Epithelial cell of esophagus (primary cell): Measurements from ENCODE around the gene YWHAE.

Experiments
- DNase-seq: peaks from one replicate; pipeline ENCODE4 v3.0.0; 2010; ENCODE audit warnings: low read depth
- H3K4me3 ChIP-seq: 2 replicates; pipeline ENCODE4 v1.5.1; 2011; ENCODE audit warnings: mild to moderate bottlenecking, low read length, control low read depth
- TF ChIP-seq, protein P1 (sequence below): IDR thresholded peaks from 2 replicates; pipeline ENCODE4 v1.5.1; 2011; ENCODE audit warnings: low read depth, mild to moderate bottlenecking, low read length, control low read depth, inconsistent platforms; ENCODE audit not compliant: insufficient read depth; ENCODE audit errors: missing control alignments

The YWHAE gene

DNA sequence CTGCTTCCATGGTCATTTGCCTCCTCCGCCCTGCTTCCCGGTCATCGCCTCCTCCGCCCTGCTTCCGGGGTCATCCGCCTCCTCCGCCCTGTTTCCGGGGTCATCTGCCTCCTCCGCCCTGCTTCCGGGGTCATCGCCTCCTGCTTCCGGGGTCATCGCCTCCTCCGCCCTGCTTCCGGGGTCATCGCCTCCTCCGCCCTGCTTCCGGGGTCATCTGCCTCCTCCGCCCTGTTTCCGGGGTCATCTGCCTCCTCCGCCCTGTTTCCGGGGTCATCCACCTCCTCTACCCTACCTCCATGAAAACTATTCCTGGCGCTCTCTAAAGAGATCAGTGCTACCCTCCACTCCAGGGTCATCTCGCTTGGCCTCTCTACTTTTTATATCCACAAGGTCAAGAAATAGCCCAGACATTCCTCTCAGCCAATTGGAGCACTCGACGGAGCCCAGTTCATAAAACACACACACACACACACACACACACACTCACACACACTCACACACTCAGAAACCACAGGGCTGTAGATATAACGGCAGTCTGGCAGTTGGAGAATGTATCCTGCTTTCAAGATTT, 75.7 kb downstream of the YWHAE start:
- TF ChIP-seq, protein P1, sequence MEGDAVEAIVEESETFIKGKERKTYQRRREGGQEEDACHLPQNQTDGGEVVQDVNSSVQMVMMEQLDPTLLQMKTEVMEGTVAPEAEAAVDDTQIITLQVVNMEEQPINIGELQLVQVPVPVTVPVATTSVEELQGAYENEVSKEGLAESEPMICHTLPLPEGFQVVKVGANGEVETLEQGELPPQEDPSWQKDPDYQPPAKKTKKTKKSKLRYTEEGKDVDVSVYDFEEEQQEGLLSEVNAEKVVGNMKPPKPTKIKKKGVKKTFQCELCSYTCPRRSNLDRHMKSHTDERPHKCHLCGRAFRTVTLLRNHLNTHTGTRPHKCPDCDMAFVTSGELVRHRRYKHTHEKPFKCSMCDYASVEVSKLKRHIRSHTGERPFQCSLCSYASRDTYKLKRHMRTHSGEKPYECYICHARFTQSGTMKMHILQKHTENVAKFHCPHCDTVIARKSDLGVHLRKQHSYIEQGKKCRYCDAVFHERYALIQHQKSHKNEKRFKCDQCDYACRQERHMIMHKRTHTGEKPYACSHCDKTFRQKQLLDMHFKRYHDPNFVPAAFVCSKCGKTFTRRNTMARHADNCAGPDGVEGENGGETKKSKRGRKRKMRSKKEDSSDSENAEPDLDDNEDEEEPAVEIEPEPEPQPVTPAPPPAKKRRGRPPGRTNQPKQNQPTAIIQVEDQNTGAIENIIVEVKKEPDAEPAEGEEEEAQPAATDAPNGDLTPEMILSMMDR = no peak
- DNase-seq = no peak

DNA sequence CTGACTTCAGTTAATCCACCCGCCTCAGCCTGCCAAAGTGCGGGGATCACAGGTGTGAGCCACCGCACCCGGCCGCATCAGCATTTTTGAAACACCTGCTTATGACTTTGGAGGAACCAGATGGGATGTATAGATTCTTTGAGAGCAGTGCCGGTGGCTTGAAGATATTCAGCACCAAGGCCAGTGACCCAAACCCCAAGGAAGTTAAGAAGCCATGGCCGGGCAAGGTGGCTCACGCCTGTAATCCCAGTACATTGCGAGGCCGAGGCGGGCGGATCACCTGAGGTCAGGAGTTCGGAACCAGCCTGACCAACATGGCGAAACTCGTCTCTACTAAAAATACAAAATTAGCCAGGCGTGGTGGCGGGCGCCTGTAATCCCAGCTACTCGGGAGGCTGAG, 76.7 kb downstream of the YWHAE start:
- TF ChIP-seq, protein P1 = no peak
- DNase-seq = peak; percentile 32
- H3K4me3 ChIP-seq = no peak overlapping the region

More for the DNA sequence above, 75.7 kb downstream of the YWHAE start:
- no peak overlapping the region for H3K4me3 ChIP-seq

DNA sequence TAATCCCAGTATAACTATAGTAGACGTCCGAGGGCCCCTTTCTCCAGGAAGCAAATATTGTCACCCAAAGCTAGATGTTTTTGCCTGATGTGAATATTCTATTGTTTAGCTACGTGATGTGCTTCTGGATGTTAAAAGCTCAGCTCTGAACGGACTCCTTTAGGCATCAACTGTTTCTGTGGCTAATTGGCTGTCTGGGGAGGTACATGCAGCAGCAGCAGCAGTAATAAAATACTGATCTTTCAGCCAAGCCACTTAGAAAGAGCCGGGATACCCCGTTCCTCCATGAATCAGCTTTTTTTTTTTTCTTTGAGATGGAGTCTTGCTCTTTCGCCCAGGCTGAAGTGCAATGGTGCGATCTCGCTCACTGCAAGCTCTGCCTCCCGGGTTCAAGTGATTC, 77.5 kb downstream of the YWHAE start:
- TF ChIP-seq, protein P1 = no peak
- DNase-seq = no peak
- no peak overlapping the region for H3K4me3 ChIP-seq

DNA sequence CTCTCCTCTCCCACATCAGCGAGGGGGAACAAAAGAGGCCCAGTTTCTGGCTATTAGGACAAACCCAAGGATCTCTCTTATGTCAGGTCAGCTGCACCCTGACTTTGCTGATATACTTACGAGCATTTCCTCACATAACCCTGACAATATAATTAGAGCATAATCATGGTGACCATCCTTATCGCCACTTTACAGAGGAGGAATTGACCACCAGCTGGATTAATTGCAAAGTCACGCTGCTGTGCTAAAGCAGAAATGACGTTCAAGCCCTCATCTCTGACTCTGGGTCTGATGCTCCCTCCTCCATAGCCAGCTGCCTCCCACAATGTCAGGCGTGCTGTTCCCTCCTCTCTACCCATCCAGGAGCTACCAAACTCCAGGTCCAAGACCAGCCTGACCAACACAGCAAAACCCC, 78.0 kb downstream of the YWHAE start:
- TF ChIP-seq, protein P1 = no peak
- no peak for DNase-seq
- no peak overlapping the region for H3K4me3 ChIP-seq

DNA sequence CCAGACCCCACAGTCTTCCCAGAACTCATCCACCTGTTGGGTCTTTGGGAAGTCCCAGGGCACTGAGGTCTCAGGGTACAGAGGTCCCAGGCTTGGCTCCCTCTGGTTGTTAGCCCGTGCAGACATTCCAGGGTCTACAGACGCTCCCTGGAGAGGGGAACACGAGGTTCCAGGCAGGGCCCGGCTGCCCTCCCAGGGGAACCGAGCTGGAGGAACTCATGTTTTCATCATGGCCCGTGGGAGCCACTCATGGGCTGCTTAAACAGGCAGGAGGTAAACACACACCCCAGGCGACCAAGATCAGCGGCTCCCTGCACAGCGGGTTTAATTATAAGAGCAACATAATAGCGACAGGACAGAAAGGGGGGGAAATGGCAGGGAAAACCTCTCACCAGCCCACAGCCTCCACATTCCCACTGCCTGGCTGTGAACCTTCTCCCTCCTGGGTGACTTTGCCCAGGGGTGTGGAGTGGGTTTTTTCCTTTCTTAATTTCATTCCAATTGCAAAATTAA, 84.1 kb downstream of the YWHAE start:
- TF ChIP-seq, protein P1 = no peak
- DNase-seq = no peak
- H3K4me3 ChIP-seq = no peak overlapping the region

DNA sequence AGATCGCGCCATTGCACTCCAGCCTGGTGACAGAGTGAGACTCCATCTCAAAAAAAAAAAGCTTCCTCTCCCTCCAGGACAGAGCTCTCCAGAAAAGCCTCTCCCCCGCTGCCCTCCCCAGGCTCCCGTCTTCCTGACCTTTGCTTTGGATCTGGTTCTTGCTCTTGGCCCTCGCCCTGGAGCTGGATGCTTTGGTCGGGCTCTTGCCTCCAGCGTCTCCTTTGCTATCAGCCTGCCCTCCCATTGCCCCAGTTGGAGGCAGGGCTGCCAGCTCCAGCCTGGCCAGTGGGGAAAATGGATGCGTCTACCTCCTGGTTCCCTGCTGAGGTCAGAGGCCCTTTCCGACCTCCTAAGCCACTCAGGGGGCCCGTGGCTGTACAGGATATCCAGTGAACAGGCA, 84.6 kb downstream of the YWHAE start:
- H3K4me3 ChIP-seq = no peak overlapping the region
- DNase-seq = no peak
- TF ChIP-seq, protein P1 = no peak
